Putamen (tissue), 1 donor: Measurements from ENCODE around the gene SPRR2D.
"Not testable (repeated sequence)": the region's sequence is repeated elsewhere in the genome, so short reads cannot be mapped to it uniquely, and the experiment has no call there.

Experiments
- DNase-seq: peaks from one replicate; pipeline ENCODE4 v3.0.0-alpha.2; 2016; ENCODE audit warnings: low spot score

Gene SPRR2D

DNA sequence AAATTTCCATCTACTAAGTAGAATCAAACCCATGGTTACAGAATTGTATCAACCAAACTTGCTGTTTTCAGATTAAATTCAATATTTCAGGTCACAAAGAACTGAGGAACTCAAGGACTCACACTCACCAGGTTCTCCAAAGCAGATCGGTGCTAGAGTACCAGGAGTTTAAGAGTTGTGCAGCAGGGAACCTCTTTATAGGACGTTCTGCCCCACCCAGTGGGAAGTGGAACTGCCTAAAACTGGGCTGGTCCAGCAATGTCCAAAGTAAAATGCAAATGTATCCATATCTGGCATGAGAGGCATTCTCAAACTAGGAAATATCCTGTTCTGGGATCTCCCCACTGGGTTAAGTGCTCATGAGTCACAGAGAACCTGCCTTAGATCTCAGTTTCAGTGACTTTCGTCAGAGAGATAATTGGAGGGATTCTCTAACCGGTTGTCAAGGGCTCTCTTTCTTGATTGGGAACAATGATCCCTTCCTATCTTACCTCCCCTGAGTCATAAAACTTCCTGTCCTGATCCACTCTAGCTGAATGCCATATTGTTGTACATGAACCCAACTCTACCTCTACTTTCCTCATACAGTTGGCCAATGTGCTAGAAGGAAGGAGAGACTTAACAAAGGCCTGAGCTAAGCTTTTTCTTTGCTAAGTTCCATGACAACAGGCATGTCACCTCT lies at the start of gene SPRR2D:
Gene SPRR2D (minus strand): TSS at position 171 of the 682 bp plus-strand sequence. CDS start 774 bp downstream, outside the sequence.
- DNase-seq, result no peak

DNA sequence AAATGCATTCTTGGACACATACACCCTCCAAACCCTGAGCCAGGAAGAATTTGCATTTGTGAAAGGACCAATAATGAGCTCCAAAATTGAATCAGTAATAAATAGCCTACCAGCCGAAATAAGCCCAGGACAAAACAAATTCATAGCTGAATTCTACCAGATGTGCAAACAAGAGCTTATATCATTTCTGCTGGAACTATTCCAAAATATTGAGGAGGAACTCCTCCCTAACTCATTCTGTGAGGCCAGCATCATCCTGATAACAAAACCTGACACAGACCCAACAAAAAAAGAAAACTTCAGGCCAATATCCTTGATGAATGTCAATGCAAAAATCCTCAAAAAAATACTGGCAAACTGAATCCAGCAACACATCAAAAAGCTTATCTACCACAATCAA lies 46.7 kb upstream of the SPRR2D start:
- DNase-seq, result no peak

DNA sequence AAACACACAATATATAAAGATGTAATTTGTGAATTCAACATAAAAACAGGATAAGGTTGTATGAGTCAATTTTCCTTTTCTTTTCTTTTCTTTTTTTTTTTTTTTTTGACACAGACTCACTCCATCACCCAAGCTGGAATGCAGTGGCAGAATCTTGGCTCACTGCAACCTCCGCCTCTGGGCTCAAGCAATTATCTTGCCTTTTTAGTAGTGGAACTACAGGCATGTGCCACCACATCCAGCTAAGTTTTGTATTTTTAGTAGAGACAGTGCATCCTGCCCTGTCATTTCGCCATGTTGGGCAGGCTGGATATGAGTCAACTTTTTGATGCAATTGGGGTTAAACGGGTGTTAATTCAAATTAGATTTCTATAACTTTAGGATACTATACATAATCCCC lies 40.8 kb upstream of the SPRR2D start:
- DNase-seq, result no peak

DNA sequence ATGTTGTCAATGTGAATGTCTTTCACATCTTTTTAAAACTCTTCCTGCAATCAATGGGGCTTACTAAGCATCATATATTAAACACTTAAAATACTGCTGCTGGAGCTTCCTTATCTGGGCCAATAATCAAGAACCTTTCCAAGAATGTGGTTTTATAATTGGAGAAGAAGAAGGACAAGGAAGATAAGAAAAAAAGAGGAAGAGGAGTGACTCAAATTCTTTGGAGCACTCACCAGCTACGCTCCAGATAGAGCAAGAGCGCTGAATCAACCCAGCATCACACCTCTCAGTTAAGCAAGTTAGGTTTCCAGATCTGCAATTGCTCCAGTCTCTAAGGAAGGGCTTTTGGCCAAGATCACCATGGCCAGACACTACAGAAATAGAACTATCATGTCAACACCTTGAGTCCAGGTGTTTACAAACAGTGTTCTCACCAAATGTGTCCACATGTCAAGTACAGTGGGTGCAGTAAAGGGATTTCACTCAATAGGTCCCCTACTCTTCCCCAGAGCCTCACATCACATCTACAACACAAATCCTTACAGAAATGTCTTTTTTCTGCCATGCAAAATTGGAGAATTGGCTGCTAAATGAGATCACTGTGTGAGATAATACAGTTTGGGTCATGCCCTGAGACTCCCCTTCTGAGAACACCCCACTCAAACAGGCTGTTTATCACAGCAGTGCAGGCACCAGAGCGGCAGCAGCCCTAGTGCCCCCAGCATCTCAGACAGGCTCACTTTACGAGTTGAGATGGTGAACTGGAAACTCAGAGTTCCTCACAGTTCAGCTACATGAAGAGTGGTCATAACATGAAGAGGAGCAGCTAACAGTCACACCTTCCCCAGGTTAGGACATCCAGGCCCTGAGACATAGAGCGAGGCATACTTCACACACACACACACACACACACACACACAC lies 32.1 kb upstream of the SPRR2D start:
- DNase-seq, result no peak

DNA sequence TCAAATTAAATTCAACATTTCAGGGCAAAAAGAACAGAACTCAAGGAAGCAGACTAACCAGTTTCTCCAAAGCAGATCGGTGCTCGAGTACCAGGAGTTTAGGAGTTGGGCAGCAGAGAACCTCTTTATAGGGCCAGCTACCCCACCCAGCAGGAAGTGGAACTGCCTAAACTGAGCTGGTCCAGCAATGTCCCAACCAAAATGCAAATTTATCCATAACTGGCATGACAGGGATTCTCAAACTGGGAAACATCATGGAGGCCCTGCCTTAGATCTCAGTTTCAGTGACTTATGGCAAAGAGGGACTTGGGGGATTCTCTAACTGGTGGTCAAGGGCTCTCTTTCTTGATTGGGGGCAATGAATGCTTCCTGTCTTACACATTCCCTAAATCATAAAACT lies 30.6 kb upstream of the SPRR2D start, which contains the start of gene SPRR2B:
Gene SPRR2B (minus strand): TSS at position 101 of the 400 bp plus-strand sequence. CDS start 772 bp downstream, outside the sequence.
- DNase-seq, result no peak

DNA sequence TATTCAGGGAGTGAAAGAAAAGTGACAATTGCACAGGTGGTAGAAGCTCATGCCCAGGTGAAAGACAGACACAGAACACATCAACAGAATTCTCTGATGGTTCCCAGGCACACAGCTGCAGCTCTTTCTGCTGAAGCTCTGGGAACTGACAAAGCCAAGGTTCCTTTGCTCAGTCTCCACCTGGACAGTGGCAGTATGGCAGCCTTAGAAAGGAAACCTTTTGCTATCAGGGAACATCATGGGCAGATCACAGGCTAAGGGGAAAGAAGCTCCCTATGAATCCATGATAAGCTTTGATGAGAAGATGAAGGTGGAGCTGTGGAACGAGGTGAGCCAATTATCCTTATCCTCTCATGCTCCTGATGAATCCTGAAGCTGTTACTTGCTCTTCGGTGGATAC lies 29.3 kb upstream of the SPRR2D start:
- DNase-seq, result no peak

DNA sequence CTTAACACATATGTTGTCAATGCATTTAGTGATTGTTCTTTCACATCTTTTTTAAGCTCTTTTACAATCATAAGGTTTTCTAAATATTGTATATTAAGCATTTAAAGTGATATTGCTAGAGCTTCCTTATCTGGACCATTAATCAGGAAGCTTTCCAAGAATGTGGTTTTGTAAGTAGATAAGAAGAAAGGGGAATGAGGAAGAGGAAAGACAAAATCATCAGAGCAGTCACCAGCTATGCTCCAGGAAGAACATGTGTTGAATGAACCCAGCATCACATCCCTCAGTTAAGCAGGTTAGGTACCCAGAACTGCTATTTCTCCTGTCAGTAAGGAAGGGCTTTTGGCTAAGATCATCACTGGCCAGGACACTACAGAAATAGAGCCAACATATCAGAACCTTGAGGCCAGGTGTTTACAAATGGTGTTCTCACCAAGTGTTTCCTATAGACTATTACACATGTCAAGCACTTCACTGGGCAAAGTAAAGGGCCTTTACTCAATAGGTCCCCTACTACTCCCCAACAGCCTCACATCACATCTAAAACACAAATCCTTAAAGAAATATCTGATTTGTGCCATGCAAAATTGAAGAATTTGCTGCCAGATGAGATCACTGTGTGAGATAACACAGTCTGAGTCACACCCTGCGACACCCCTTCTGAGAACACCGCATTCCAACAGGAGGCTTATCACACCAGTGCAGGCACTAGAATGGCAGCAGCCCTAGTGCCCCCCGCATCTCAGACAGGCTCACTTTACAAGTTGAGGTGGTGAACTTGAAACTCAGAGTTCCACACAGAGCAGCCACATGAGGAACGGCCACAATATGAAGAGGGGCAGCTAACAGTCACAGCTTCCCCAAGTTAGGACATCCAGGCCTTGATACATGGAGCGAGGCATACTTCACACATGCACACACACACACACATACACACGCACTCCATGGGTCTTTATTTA lies 18.2 kb upstream of the SPRR2D start:
- no peak for DNase-seq

DNA sequence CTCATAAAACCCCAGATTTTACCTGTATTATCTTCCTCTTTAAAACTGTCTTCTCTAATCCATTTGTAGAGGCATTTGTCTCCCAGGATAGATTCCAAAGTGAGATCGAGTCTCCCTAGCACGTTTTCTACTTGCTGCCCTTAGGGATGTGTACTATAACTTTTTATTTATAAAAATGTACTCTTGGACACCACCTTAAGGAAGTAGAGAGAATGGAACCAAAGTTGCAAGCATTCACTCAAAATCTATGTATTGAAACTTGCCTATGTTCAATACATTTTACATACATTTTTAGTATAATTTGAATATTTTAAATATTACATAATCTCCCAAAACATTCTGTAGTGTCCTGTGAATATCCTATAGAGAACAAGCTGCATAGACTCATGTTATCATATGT lies 17.2 kb upstream of the SPRR2D start:
- DNase-seq, result no peak

DNA sequence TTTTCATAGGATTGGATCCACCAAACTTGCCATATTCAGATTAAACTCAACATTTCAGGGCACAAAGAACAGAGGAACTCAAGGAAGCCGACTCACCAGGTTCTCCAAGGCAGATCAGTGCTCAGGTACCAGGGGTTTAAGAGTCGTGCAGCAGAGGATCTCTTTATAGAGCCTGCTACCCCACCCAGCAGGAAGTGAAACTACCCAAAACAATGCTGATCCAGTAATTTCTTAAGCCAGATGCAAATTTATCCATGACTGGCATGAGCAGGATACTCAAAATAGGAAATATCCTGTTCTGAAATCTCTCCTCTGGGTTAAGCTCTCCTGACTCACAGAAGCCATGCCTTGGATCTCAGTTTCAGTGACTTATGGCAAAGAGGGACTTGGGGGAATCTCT lies 16.5 kb upstream of the SPRR2D start, which contains the start of gene SPRR2A:
Gene SPRR2A (minus strand): TSS at position 138 of the 400 bp plus-strand sequence. CDS start 777 bp downstream, outside the sequence.
- DNase-seq, result no peak

DNA sequence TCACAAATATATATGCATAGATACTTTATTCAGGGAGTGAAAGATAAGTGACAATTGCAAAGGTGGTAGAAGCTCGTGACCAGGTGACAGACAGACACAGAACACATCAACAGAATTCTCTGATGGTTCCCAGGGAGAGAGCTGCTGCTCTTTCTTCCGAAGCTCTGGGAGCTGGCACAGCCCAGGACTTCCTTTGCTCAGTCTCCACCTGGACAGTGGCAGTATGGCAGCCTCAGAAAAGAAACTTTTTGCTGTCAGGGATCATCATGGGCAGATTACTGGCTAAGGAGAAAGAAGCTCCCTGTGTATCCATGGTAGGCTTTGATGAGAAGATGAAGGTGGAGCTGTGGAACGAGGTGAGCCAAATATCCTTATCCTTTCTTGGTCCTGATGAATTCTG lies 15.2 kb upstream of the SPRR2D start:
- DNase-seq, result not testable (repeated sequence)

DNA sequence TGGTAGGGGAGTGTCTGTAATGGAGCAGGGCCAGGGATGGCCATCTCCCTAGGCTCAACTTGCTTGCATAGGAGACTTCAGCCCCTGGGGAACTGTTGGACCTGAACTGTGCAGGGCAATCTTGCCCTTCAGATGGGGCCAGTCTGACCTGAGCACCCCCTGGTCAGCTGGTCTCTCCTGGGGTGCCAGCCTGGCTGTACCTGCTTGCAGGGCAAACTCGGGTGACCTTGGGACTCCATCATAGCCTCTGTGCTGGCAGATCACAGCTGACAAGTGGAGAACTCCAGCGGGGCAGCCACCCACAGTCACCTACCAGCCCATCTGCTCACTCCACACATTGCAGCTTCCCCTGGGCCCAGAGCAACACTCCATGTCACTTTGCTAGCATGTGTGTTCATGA lies 8.3 kb upstream of the SPRR2D start:
- DNase-seq, result no peak

DNA sequence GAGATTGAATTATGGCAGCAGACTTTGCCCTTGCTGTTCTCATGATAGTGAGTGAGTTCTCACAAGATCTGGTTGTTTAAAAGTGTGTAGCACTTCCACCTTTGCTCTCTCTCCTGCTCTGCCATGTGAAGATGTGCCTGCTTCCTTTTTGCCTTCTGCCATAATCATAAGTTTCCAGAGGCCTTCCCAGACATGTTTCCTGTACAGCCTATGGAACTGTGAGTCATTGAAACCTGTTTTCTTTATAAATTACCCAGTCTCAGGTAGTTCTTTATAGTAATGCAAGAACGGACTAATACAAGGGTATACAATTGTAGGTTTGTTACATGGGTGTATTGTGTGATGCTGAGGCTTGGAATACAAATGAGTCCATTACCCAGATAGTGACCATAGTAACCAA lies 5.7 kb downstream of the SPRR2D start:
- no peak for DNase-seq

DNA sequence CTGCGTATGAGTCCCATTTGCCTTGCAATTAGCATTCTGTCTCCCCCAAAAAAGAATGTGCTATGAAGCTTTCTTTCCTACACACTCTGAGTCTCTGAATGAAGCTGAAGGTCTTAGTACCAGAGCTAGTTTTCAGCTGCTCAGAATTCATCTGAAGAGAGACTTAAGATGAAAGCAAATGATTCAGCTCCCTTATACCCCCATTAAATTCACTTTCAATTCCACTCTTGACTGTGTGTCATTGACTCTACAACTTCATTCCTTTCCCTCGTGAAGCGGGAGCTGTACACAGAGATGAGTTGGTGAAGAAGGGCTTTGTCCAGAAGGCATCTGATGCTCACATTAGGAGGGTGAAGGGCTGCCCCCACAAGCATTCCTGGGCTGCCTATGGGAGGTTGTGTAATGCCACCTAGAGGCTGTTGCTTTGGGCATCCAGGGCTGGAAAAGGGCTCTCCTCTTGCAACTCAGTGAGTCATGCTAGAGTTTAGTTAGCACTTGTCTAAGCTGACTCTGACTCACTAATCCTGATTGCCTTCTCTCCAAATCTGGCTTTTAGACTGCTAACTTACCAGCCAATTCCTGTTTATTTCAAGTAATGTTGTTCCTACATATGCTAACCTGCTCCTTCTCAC lies 8.1 kb downstream of the SPRR2D start:
- DNase-seq, result peak; percentile 1

DNA sequence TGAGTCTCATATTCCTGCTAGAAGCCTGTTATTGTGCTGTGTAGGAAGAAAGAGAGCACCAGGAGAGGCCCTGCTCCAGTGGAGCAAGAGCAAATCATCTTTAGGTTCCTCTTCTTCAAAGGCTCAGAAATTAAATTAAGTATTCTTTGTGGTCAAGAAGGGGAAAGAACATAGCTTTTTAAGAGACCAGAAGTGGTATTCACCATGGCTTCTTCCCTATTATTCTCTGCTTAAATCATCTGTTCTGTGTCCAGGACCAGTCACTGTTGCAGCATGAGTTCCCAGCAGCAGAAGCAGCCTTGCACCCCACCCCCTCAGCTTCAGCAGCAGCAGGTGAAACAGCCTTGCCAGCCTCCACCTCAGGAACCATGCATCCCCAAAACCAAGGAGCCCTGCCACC lies 8.8 kb downstream of the SPRR2D start:
- DNase-seq, result no peak

DNA sequence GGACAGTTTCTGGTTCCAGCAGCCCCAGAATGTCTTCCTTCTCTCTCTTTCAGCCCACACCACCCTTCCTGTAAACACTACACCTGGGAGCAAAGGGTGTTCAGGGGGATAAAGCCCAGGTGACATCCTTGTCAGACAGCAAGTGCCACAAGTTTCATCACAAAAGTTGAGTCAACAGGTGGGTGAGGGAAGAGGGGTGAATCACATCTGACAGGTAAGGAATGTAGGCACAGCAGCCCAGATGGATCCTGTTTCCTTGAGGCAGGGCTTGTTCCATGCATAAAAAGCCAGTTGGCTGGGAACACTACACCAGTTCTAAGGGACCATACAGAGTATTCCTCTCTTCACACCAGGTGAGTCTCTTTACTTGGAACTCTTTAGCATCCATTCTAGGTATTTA lies 10.0 kb downstream of the SPRR2D start, which contains the start of gene SPRR1B:
Gene SPRR1B (plus strand): TSS at position 309 of the 400 bp plus-strand sequence. CDS start 1,143 bp downstream, outside the sequence.
- DNase-seq, result no peak

DNA sequence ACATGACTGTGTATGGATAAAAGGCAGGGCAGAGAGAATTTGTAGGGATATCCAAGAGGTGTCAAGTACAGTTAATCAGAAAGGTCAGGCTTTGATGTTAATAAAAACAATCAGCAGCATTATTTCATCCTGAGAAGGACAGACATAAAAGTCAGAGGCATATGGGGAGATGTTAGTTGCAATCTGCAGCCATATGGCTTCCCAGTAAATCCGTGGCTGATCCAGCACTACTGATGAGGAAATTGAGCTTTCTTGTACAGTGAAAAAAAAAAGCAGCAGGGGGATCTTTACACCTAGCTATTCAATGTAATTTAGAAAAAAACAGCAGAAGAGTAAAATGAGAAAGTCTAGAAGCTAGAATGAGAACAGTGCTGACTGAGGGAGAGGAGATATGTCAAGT lies 12.2 kb downstream of the SPRR2D start:
- no peak for DNase-seq

DNA sequence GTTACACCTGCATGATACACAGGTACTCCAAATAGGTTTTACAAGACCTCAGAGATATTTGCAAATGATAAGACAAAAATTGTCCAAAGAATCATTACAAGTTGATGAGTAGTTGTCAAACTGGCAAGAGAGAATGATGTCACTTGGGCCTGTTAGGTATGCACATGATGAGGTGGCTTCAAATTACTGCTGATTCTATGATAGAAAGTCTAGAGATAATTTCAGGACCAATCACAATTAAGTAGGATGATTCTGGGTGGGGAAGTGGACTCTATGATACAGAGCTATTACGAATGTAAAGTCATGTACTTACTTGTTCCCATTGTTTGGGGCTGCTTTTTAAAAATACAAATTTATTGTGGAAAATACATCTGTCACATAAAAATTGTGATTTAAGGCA lies 15.1 kb downstream of the SPRR2D start:
- DNase-seq, result no peak

DNA sequence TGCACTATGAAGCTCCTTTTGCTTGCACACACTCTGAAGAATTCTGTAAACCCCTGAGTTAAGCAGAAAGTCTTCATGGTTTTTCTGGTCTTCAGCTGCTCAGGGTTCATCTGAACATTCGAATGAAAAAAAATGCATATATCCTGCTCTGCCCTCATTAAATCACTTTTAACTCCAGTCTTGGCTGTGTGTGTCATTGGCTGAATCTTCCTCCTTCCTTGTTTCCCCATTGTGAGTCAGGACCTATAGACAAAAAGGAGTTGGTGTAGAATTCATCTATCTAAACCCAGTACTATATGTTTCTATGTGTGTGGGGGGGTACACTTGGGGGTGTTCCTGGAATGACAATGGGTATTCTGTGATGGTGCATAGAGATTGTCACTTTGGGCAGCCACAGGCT lies 16.5 kb downstream of the SPRR2D start:
- no peak for DNase-seq

DNA sequence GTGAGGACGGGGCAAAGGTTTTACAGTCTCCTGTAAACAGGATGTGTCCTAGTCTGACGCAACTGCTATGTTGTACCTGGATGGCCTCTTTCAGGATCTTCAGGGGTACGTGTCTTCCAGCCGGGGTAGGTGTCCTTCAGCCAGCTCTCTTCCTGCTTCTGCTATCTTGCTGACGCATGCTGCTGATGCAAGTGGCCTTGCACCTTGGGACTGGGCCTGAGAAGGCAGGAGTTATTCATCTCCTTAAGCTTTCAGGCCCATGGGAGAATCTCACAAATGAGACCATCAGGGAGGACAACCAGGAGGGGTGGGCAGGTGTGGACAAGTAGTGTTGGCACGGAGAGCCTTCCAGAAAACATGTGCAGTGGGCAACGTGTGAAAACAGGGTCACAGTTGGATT lies 17.8 kb downstream of the SPRR2D start:
- DNase-seq, result no peak

DNA sequence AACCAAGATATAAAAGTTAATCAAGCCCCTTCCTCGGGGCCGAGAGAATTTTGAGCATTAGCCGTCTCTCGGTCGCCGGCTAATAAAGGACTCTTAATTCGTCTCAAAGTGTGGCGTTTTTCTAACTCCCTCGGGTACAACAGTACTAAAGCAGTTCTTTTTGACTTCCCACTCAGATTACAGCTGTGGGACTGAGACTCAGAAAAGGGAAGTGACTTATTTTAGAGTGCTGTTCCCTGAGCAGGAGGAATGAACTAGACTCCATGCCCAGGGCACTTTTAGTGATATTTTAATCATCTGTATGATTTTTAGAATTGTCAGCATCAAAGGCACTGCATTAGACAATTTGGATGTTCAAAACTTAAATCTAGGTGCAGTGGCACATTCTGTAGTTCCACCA lies 18.6 kb downstream of the SPRR2D start:
- not testable (repeated sequence) for DNase-seq

DNA sequence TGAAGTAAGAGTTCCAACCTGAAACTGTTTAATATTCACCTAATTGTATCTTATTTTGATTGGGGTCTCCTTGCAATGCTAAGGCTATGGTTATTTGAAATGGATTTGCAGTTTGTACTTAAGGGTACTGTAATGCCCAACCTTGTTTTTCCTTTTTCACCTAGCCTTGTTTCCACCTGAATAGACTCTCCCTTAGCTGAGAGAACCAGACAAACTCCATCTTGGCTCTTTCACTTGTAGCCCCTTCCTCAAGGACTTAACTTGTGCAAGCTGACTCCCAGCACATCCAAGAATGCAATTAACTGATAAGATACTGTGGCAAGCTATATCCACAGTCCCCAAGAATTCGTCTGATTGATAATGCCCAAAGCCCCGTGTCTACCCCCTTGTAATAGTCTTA lies 19.1 kb downstream of the SPRR2D start:
- DNase-seq, result not testable (repeated sequence)
